Parietal lobe (tissue), 1 donor: ENCODE results near the gene MGLL. TPM values are rescaled to one million over a fixed set of nuclear protein-coding genes. Genes with fewer than 3 reads are reported as not detected.

Source experiments
- total RNA-seq: library from RNA; depleted of rRNA; stranded (reverse); fragments of >200 nt; gene quantifications from one replicate; pipeline ENCODE4 v1.2.3, GENCODE V29; 2014

Gene MGLL
- total RNA-seq, result 62.9 TPM

DNA sequence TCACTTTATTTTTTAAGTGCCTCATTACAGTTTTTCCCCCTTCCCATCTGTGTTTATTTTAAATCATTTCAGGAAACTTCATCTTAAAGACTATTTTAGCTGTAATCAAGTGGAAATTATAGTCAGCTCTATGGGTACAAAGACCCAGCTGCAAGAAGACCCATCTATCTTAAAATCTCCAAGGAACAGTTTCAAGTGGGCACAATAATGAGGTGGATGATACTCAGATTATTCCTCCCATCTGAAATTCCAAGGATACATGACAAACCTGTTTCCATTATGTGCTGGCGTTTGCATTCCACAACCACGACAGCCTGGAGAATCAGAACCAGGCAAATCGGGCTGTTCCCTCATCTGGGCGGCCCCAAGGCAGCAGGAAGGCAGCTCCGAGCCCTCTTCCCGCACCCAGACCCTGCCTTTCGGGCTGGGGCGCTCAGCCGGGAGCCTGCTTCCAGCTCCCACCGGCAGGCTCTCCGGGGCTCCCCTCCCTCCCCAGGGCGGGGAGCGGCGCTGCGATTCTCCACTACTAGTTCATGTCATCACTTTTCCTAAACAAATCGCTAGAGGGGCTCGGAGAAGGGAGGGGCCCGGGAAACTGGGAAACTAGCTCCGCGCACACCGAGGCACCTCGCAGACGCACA lies at the start of gene MGLL:
Gene MGLL, minus strand, starts transcription at position 475 of the 641 bp plus-strand sequence. Its CDS starts 197 bp downstream, at position 278.

DNA sequence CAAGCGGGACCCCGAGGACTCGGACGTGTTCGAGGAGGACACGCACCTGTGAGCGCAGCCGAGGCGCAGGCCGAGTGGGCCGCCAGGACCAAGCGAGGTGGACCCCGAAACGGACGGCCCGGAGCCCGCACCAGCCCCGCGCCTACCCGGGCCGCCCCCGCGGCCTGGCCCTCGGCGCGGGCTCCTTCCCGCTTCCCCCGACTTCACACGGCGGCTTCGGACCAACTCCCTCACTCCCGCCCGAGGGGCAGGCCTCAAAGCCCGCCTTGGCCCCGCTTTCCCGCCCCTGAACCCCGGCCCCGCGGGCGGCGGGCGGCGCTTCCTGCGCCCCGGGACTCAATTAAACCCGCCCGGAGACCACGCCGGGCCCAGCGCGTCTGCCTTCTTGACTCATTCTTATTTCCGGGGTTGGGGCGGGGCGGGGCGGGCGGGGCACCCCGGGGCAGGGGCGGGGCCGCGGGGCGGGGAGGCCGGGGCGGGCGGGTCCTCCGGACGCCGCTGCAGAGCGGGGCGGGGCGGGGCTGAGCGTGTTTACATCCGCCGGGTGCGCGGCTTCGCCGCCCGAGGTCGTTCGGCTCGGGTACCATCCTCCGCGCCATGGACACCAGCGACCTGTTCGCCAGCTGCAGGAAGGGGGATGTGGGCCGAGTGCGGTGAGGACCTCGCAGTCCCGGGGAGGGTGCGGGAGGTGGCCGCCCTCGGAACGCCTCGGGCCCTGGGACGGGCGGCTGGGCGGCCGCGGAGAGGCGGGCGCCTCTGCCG lies 149.7 kb downstream of the MGLL start, which contains the start of gene ABTB1:
Gene ABTB1, plus strand, starts transcription at position 524 of the 762 bp plus-strand sequence. Its CDS starts 74 bp downstream, at position 598.

Other genes starting within 250 kb of the MGLL start
- 23.8 TPM for gene TPRA1, start 231.8 kb downstream of the MGLL start, total RNA-seq
- gene MCM2, start 224.1 kb downstream of the MGLL start, total RNA-seq, result 24.7 TPM
- 206 TPM for gene PODXL2, start 193.3 kb downstream of the MGLL start, total RNA-seq
- gene ABTB1, start 149.6 kb downstream of the MGLL start, total RNA-seq, result 16.6 TPM
- gene KBTBD12, start 92.7 kb upstream of the MGLL start, total RNA-seq, result 3.8 TPM
- gene SEC61A1, start 229.9 kb upstream of the MGLL start, total RNA-seq, result 83.6 TPM